KOPT-K1 (cell line): ENCODE results near the gene SLC47A1.
"Not testable (repeated sequence)": the region's sequence is repeated elsewhere in the genome, so short reads cannot be mapped to it uniquely, and the experiment has no call there.

Experiments used
- H3K27ac ChIP-seq: fragments of 200-600 bp; sonication (generic); 2 replicates; pipeline ENCODE4 v1.5.1; 2016; ENCODE audit warnings: antibody characterized with exemption, mild to moderate bottlenecking, low read depth, low read length; ENCODE audit not compliant: poor library complexity, severe bottlenecking
- H3K36me3 ChIP-seq: fragments of 200-600 bp; sonication (generic); 2 replicates; pipeline ENCODE4 v1.5.1; 2017; ENCODE audit warnings: antibody characterized with exemption, mild to moderate bottlenecking, low read length, moderate library complexity; ENCODE audit not compliant: insufficient read depth
- H3K9me3 ChIP-seq: fragments of 200-600 bp; sonication (generic); 2 replicates; pipeline ENCODE4 v1.5.1; 2017; ENCODE audit warnings: antibody characterized with exemption, low read length, mild to moderate bottlenecking; ENCODE audit not compliant: insufficient read depth, poor library complexity, severe bottlenecking

SLC47A1 gene

GRCh38 chr17:19509281-19509852 is 24.3 kb upstream of the SLC47A1 start:
- H3K36me3 ChIP-seq, H3K27ac ChIP-seq, H3K9me3 ChIP-seq: not testable (repeated sequence)

GRCh38 chr17:19510903-19511302 is 22.8 kb upstream of the SLC47A1 start:
- H3K27ac ChIP-seq, result no peak overlapping the region
- no peaks in the 10 kb centered on the region for H3K36me3 ChIP-seq

GRCh38 chr17:19513897-19514488 is 19.7 kb upstream of the SLC47A1 start:
- no peak overlapping the region for H3K27ac ChIP-seq
- no peaks in the 10 kb centered on the region for H3K9me3 ChIP-seq

More at GRCh38 chr17:19510903-19511302, 22.8 kb upstream of the SLC47A1 start:
- no peaks in the 10 kb centered on the region for H3K9me3 ChIP-seq

GRCh38 chr17:19517699-19518098 is 16.0 kb upstream of the SLC47A1 start:
- no peaks in the 10 kb centered on the region for H3K36me3 ChIP-seq
- no peaks in the 10 kb centered on the region for H3K9me3 ChIP-seq
- H3K27ac ChIP-seq, result no peak overlapping the region

More at GRCh38 chr17:19513897-19514488, 19.7 kb upstream of the SLC47A1 start:
- H3K36me3 ChIP-seq, result no peaks in the 10 kb centered on the region

GRCh38 chr17:19519388-19520291 is 14.0 kb upstream of the SLC47A1 start:
- not testable (repeated sequence) for H3K36me3 ChIP-seq, H3K9me3 ChIP-seq, H3K27ac ChIP-seq

GRCh38 chr17:19520641-19521040 is 13.0 kb upstream of the SLC47A1 start:
- no peaks in the 10 kb centered on the region for H3K9me3 ChIP-seq
- H3K36me3 ChIP-seq, result no peaks in the 10 kb centered on the region
- H3K27ac ChIP-seq, result no peak overlapping the region

GRCh38 chr17:19523690-19524089 is 10.0 kb upstream of the SLC47A1 start:
- H3K27ac ChIP-seq, result no peak overlapping the region
- no peaks in the 10 kb centered on the region for H3K36me3 ChIP-seq
- no peaks in the 10 kb centered on the region for H3K9me3 ChIP-seq

- H3K9me3 ChIP-seq, H3K27ac ChIP-seq, H3K36me3 ChIP-seq: not testable (repeated sequence)
These were observed 6.7 kb upstream of the SLC47A1 start for GRCh38 chr17:19526950-19527349.

- no peaks in the 10 kb centered on the region for H3K36me3 ChIP-seq
- no peak overlapping the region for H3K27ac ChIP-seq
- no peaks in the 10 kb centered on the region for H3K9me3 ChIP-seq
These were observed 1.7 kb upstream of the SLC47A1 start for GRCh38 chr17:19531780-19532501.

GRCh38 chr17:19533036-19533717 is 477 bp upstream of the SLC47A1 start:
- H3K27ac ChIP-seq, result no peak overlapping the region

GRCh38 chr17:19534562-19535149 is 1.0 kb downstream of the SLC47A1 start:
- Histone ChIP-seq H3K36me3 (no peaks in the 10 kb centered on the region), H3K27ac (no peak overlapping the region), H3K9me3 (no peaks in the 10 kb centered on the region)

More at GRCh38 chr17:19533036-19533717, 477 bp upstream of the SLC47A1 start:
- no peaks in the 10 kb centered on the region for H3K9me3 ChIP-seq
- no peaks in the 10 kb centered on the region for H3K36me3 ChIP-seq

GRCh38 chr17:19537111-19537510 is 3.5 kb downstream of the SLC47A1 start:
- H3K27ac ChIP-seq, result no peak overlapping the region
- no peaks in the 10 kb centered on the region for H3K36me3 ChIP-seq
- no peaks in the 10 kb centered on the region for H3K9me3 ChIP-seq

- H3K27ac ChIP-seq, result no peak overlapping the region
- H3K36me3 ChIP-seq, result no peaks in the 10 kb centered on the region
- no peaks in the 10 kb centered on the region for H3K9me3 ChIP-seq
These were observed 4.7 kb downstream of the SLC47A1 start for GRCh38 chr17:19538095-19539039.
